ENCODE measurements around the gene SRRM5.

GRCh38 chr19:43620061-43621001, 8.4 kb downstream of the SRRM5 start:
- TF ChIP-seq HEYL (CRISPR knock-in tag; IDR thresholded peaks at IDR 0.05) (no peak), PHF8 (IDR thresholded peaks at IDR 0.05; ENCODE audit: borderline replicate concordance, low read depth) (no peak), GATA3 (IDR thresholded peaks at IDR 0.05; ENCODE audit: borderline replicate concordance) (no peak), MYC (IDR thresholded peaks at IDR 0.05; ENCODE audit: borderline replicate concordance, low read length) (no peak), BCL3 (IDR thresholded peaks at IDR 0.05) (no peak), CHD4 (IDR thresholded peaks at IDR 0.05; ENCODE audit: borderline replicate concordance) (no peak), JUN (IDR thresholded peaks at IDR 0.05) (no peak)
- TF ChIP-seq, protein P1, sequence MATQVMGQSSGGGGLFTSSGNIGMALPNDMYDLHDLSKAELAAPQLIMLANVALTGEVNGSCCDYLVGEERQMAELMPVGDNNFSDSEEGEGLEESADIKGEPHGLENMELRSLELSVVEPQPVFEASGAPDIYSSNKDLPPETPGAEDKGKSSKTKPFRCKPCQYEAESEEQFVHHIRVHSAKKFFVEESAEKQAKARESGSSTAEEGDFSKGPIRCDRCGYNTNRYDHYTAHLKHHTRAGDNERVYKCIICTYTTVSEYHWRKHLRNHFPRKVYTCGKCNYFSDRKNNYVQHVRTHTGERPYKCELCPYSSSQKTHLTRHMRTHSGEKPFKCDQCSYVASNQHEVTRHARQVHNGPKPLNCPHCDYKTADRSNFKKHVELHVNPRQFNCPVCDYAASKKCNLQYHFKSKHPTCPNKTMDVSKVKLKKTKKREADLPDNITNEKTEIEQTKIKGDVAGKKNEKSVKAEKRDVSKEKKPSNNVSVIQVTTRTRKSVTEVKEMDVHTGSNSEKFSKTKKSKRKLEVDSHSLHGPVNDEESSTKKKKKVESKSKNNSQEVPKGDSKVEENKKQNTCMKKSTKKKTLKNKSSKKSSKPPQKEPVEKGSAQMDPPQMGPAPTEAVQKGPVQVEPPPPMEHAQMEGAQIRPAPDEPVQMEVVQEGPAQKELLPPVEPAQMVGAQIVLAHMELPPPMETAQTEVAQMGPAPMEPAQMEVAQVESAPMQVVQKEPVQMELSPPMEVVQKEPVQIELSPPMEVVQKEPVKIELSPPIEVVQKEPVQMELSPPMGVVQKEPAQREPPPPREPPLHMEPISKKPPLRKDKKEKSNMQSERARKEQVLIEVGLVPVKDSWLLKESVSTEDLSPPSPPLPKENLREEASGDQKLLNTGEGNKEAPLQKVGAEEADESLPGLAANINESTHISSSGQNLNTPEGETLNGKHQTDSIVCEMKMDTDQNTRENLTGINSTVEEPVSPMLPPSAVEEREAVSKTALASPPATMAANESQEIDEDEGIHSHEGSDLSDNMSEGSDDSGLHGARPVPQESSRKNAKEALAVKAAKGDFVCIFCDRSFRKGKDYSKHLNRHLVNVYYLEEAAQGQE (IDR thresholded peaks at IDR 0.05) = no peak

All from A549 (cell line).